C4-2B (cell line): ENCODE measurements around the gene ALOX5AP.

Experiments
- ZFX ChIP-seq: fragments of 450-650 bp; IDR thresholded peaks from 2 replicates; pipeline ENCODE4 v1.6.1; 2017
- TF ChIP-seq, protein P1 (sequence below): fragments of 450-650 bp; conservative IDR thresholded peaks from 2 replicates; pipeline ENCODE4 v1.5.1; 2017; ENCODE audit warnings: mild to moderate bottlenecking

- TF ChIP-seq ZFX, result no peak
- TF ChIP-seq, protein P1, sequence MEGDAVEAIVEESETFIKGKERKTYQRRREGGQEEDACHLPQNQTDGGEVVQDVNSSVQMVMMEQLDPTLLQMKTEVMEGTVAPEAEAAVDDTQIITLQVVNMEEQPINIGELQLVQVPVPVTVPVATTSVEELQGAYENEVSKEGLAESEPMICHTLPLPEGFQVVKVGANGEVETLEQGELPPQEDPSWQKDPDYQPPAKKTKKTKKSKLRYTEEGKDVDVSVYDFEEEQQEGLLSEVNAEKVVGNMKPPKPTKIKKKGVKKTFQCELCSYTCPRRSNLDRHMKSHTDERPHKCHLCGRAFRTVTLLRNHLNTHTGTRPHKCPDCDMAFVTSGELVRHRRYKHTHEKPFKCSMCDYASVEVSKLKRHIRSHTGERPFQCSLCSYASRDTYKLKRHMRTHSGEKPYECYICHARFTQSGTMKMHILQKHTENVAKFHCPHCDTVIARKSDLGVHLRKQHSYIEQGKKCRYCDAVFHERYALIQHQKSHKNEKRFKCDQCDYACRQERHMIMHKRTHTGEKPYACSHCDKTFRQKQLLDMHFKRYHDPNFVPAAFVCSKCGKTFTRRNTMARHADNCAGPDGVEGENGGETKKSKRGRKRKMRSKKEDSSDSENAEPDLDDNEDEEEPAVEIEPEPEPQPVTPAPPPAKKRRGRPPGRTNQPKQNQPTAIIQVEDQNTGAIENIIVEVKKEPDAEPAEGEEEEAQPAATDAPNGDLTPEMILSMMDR, result no peak; the same call in 1 of the 2 replicates
Measured at GRCh38 chr13:30702006-30702405, 33.3 kb upstream of the ALOX5AP start.
